Measurements from ENCODE around the gene ADAMTSL5.
A peak's percentile ranks its signal among the peaks of the same experiment; 100 is the strongest.

ADAMTSL5 gene

GRCh38 chr19:1495051-1495798, 17.6 kb downstream of the ADAMTSL5 start:
- DNase-seq: no peak

GRCh38 chr19:1494115-1494815, 18.6 kb downstream of the ADAMTSL5 start:
- DNase-seq: no peak

- DNase-seq: no peak
Measured at GRCh38 chr19:1492474-1493006, 20.3 kb downstream of the ADAMTSL5 start.

GRCh38 chr19:1491849-1492170, 21.0 kb downstream of the ADAMTSL5 start:
- DNase-seq: no peak

- no peak for DNase-seq
Measured at GRCh38 chr19:1491114-1491848, 21.5 kb downstream of the ADAMTSL5 start, which contains the start of gene REEP6. TSS of gene REEP6 (plus strand) at chr19:1491181. CDS start at chr19:1491270, 89 bp downstream.

- peak; percentile 89 to 97 (median 93) for DNase-seq
Measured at GRCh38 chr19:1490311-1491113, 22.3 kb downstream of the ADAMTSL5 start, which contains the start of gene PCSK4. TSS of gene PCSK4 (minus strand) at chr19:1490350. CDS start at chr19:1490346, 4 bp downstream.

- DNase-seq: no peak
Measured at GRCh38 chr19:1489463-1490310, 23.1 kb downstream of the ADAMTSL5 start.

GRCh38 chr19:1488282-1488601, 24.6 kb downstream of the ADAMTSL5 start:
- no peak for DNase-seq

GRCh38 chr19:1487576-1488281, 25.1 kb downstream of the ADAMTSL5 start:
- DNase-seq: no peak

- no peak for DNase-seq
Measured at GRCh38 chr19:1486720-1487575, 25.9 kb downstream of the ADAMTSL5 start.

GRCh38 chr19:1483979-1484428, 28.8 kb downstream of the ADAMTSL5 start:
- no peak for DNase-seq

GRCh38 chr19:1483131-1483978, 29.5 kb downstream of the ADAMTSL5 start:
- no peak for DNase-seq

GRCh38 chr19:1482361-1483130, 30.3 kb downstream of the ADAMTSL5 start:
- DNase-seq: no peak

GRCh38 chr19:1481893-1482360, 30.9 kb downstream of the ADAMTSL5 start:
- no peak for DNase-seq

- DNase-seq: no peak
Measured at GRCh38 chr19:1481224-1481892, 31.5 kb downstream of the ADAMTSL5 start.

- DNase-seq: peak; percentile 78 to 88 (median 82)
Measured at GRCh38 chr19:1478934-1479707, 33.7 kb downstream of the ADAMTSL5 start, which contains the start of gene C19orf25. TSS of gene C19orf25 (minus strand) at chr19:1479215. CDS start at chr19:1478903, 312 bp downstream.

Data from activated naive CD4-positive, alpha-beta T cell (primary cell).